K562 (cell line): ENCODE measurements around the gene TPR.

Experiments used
- BRF1 ChIP-seq: IDR thresholded peaks from 3 replicates; pipeline ENCODE4 v1.6.1; 2011; ENCODE audit warnings: borderline replicate concordance, mild to moderate bottlenecking; ENCODE audit not compliant: insufficient read length; ENCODE audit errors: extremely low read depth
- CTCF ChIP-seq, 3 experiments: IDR thresholded peaks in 2 of 3; conservative IDR thresholded peaks in 1 of 3; 2 replicates each; pipeline ENCODE4 v1.5.1; 2011 to 2012; ENCODE audit warnings: low read length in 3 of 3, mild to moderate bottlenecking in 3 of 3, control low read depth in 2 of 3, improper control_type of control experiment in 1 of 3, inconsistent platforms in 1 of 3, low read depth in 1 of 3, mixed read lengths in 1 of 3, moderate library complexity in 1 of 3; ENCODE audit not compliant: insufficient read depth in 2 of 3
- KDM4B ChIP-seq, 2 experiments: fragments of 450-650 bp in 1 of 2; sonication (generic) in 1 of 2; IDR thresholded peaks; 2 replicates each; pipeline ENCODE4 v1.6.1; 2016 to 2017; ENCODE audit warnings: borderline replicate concordance in 2 of 2, antibody characterized with exemption in 1 of 2, low read depth in 1 of 2, mild to moderate bottlenecking in 1 of 2
- ZFP1 ChIP-seq: fragments of 450-650 bp; formaldehyde crosslinking; IDR thresholded peaks from 2 replicates; pipeline ENCODE4 v1.4.0; 2020; ENCODE audit warnings: mild to moderate bottlenecking, mixed read lengths
- ZNF274 ChIP-seq: IDR thresholded peaks from 2 replicates; pipeline ENCODE4 v1.6.1; 2011; ENCODE audit warnings: low read depth, mild to moderate bottlenecking, low read length, moderate library complexity, borderline replicate concordance

DNA sequence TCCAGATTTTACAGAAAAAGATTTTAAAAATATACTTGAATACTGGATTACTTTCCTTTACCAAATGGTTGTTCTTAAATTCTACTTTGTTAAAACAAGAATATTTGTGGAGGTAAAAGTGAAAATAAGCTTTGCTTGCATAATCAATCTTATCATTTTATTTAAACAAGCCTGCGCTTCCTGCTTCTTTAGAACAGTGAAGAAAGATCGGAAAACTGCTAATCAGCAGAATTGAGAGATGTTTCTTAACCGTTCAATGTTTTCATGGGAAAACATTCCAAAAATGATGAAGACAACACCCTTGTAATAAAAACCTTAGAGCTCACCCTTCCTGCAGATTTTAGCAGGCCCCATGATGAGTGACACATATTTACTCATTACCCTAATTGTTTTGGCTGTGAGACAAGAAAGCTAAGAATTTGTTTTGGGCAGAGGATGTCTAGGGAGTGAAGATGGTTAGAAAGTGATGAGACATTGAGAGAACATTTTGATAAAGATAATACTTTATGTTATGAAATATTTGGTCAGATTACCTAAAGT lies 72.6 kb downstream of the TPR start:
- no peak for TF ChIP-seq KDM4B (IDR thresholded peaks at IDR 0.05; ENCODE audit: borderline replicate concordance in 2 of 2, low read depth in 1 of 2)
- TF ChIP-seq ZNF274, result no peak
- no peak for TF ChIP-seq ZFP1 (CRISPR knock-in tag)
- TF ChIP-seq CTCF (IDR thresholded peaks at IDR 0.05 in 2 of 3, conservative IDR thresholded peaks at IDR 0.05 in 1 of 3; ENCODE audit: insufficient read depth in 2 of 3, low read depth in 1 of 3, low read length in 3 of 3), result no peak
- TF ChIP-seq BRF1, result no peak
